ENCODE measurements around the gene VNN1. TPM values are rescaled to one million over a fixed set of nuclear protein-coding genes. Genes with fewer than 3 reads are reported as not detected.
"Not testable (repeated sequence)": the region's sequence is repeated elsewhere in the genome, so short reads cannot be mapped to it uniquely, and the experiment has no call there.

The VNN1 gene
- total RNA-seq, 1 donor from 2014 or later: 0.07 TPM

DNA sequence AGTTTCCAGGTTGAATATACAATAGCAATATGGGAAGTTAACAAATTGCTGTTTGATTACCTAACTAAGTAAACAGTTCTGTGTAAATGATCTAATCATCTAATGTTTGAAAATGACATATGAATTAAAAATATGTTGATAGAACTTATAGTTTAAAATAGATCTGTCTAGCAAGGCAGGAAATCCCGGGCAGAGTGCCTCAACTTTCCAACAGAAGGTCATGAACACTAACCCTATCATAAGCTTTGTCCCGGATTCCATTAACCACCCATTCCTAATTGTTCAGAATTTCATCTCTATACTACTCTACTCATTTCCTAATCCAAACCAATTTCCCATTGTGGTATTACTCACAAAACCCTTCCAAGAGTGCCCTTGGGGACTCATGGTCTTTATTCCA lies 65.0 kb downstream of the VNN1 start:
- Mint-ChIP-seq H3K4me3 (ENCODE audit: unreplicated experiment) (no peak overlapping the region), H3K4me1 (ENCODE audit: low read depth, unreplicated experiment) (peaks cover 2% of the 10 kb centered on the region), H3K36me3 (ENCODE audit: low read depth, unreplicated experiment) (no peaks in the 10 kb centered on the region), H3K27me3 (ENCODE audit: low read depth, unreplicated experiment) (no peaks in the 10 kb centered on the region), H3K27ac (ENCODE audit: unreplicated experiment) (no peak overlapping the region), H3K9me3 (ENCODE audit: unreplicated experiment) (no peaks in the 10 kb centered on the region)
- Histone ChIP-seq H3K27me3 (ENCODE audit: insufficient read depth, low read length) (no peaks in the 10 kb centered on the region), H4K20me1 (ENCODE audit: insufficient read depth, low read length) (no peaks in the 10 kb centered on the region), H3K4me3 (ENCODE audit: insufficient read depth, low read depth, low read length) (no peak overlapping the region), H3K79me2 (ENCODE audit: insufficient read depth, low read length) (no peaks in the 10 kb centered on the region), H3K9ac (ENCODE audit: low read length) (no peak overlapping the region), H3K36me3 (ENCODE audit: insufficient read depth, low read length) (no peaks in the 10 kb centered on the region), H3K4me2 (ENCODE audit: low read length) (no peak overlapping the region), H3K27ac (ENCODE audit: low read depth, low read length) (no peak overlapping the region), H3K4me1 (ENCODE audit: insufficient read depth, low read length) (no peaks in the 10 kb centered on the region), H2AFZ (ENCODE audit: low read depth, low read length) (no peak overlapping the region), H3K9me3 (ENCODE audit: insufficient read depth, low read depth, low read length) (no peaks in the 10 kb centered on the region)
- no peak for FAIRE-seq
- TF ChIP-seq, protein P1, sequence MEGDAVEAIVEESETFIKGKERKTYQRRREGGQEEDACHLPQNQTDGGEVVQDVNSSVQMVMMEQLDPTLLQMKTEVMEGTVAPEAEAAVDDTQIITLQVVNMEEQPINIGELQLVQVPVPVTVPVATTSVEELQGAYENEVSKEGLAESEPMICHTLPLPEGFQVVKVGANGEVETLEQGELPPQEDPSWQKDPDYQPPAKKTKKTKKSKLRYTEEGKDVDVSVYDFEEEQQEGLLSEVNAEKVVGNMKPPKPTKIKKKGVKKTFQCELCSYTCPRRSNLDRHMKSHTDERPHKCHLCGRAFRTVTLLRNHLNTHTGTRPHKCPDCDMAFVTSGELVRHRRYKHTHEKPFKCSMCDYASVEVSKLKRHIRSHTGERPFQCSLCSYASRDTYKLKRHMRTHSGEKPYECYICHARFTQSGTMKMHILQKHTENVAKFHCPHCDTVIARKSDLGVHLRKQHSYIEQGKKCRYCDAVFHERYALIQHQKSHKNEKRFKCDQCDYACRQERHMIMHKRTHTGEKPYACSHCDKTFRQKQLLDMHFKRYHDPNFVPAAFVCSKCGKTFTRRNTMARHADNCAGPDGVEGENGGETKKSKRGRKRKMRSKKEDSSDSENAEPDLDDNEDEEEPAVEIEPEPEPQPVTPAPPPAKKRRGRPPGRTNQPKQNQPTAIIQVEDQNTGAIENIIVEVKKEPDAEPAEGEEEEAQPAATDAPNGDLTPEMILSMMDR (IDR thresholded peaks at IDR 0.05; ENCODE audit: insufficient read depth, low read depth, low read length): no peak
- no peak for TF ChIP-seq EZH2 (IDR thresholded peaks at IDR 0.05; ENCODE audit: insufficient read depth, low read length)
- no peak for DNase-seq (ENCODE audit: low read depth)

DNA sequence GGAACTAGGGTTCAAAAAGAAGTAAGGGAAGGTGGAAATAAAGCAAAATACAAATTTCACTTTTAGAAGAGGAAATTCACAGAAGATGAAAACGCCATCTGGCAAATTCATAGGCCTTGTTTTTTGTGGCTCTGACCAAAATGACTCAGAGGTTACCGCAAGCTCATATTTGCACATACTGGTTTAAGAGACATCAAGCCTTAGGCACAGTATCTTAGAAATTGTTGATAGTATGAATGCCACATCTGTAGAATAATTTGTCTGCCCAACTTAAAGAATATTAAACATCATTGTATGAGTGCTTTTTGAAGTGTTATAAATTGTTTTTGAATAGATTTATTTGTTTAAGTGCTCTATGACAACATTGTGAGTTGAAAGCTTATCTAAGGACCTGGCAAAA lies 65.5 kb downstream of the VNN1 start:
- no peaks in the 10 kb centered on the region for H3K9me3 Mint-ChIP-seq (ENCODE audit: unreplicated experiment)
- no peak overlapping the region for H3K9ac ChIP-seq (ENCODE audit: low read length)
- H3K4me1 ChIP-seq (ENCODE audit: insufficient read depth, low read length): no peaks in the 10 kb centered on the region
- FAIRE-seq (peak; percentile 71), DNase-seq (ENCODE audit: low read depth) (peak; percentile 81)
- H3K36me3 Mint-ChIP-seq (ENCODE audit: low read depth, unreplicated experiment): no peaks in the 10 kb centered on the region
- no peaks in the 10 kb centered on the region for H3K79me2 ChIP-seq (ENCODE audit: insufficient read depth, low read length)
- H3K4me3 Mint-ChIP-seq (ENCODE audit: unreplicated experiment): no peak overlapping the region
- no peaks in the 10 kb centered on the region for H3K27me3 ChIP-seq (ENCODE audit: insufficient read depth, low read length)
- no peak for TF ChIP-seq EZH2 (IDR thresholded peaks at IDR 0.05; ENCODE audit: insufficient read depth, low read length)
- TF ChIP-seq, protein P1 (IDR thresholded peaks at IDR 0.05; ENCODE audit: insufficient read depth, low read depth, low read length): no peak
- H3K36me3 ChIP-seq (ENCODE audit: insufficient read depth, low read length): no peaks in the 10 kb centered on the region
- H3K27ac Mint-ChIP-seq (ENCODE audit: unreplicated experiment): peak overlapping the region; percentile 13
- no peak overlapping the region for H3K27ac ChIP-seq (ENCODE audit: low read depth, low read length)
- no peaks in the 10 kb centered on the region for H3K9me3 ChIP-seq (ENCODE audit: insufficient read depth, low read depth, low read length)
- H3K4me1 Mint-ChIP-seq (ENCODE audit: low read depth, unreplicated experiment): peaks cover 2% of the 10 kb centered on the region
- H3K27me3 Mint-ChIP-seq (ENCODE audit: low read depth, unreplicated experiment): no peaks in the 10 kb centered on the region
- no peaks in the 10 kb centered on the region for H4K20me1 ChIP-seq (ENCODE audit: insufficient read depth, low read length)
- no peak overlapping the region for H3K4me3 ChIP-seq (ENCODE audit: insufficient read depth, low read depth, low read length)
- H3K4me2 ChIP-seq (ENCODE audit: low read length): no peak overlapping the region
- no peak overlapping the region for H2AFZ ChIP-seq (ENCODE audit: low read depth, low read length)

DNA sequence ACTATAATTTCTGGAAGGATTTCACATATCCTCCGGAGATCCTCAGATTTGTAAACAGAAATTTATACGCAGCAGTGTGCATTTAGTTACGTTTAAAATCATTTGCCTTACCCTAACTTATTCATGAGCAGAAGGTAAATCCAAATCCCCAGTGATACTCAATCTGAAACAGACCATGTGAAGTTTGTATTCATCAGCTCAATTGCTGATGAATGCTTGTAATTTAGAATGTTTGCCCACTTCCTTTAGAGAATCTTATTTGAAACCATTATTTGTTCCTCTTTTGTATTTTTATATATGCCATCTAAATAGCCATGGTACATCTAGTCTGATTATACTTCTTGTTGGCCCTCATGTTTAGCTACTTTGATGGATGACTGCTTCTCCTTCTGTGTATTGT lies 70.3 kb downstream of the VNN1 start:
- Mint-ChIP-seq H3K9me3 (ENCODE audit: unreplicated experiment) (peaks cover 3% of the 10 kb centered on the region), H3K36me3 (ENCODE audit: low read depth, unreplicated experiment) (no peaks in the 10 kb centered on the region), H3K27me3 (ENCODE audit: low read depth, unreplicated experiment) (no peaks in the 10 kb centered on the region), H3K4me3 (ENCODE audit: unreplicated experiment) (no peak overlapping the region), H3K4me1 (ENCODE audit: low read depth, unreplicated experiment) (peaks cover 2% of the 10 kb centered on the region), H3K27ac (ENCODE audit: unreplicated experiment) (no peak overlapping the region)
- Histone ChIP-seq H3K36me3 (ENCODE audit: insufficient read depth, low read length) (no peaks in the 10 kb centered on the region), H3K4me3 (ENCODE audit: insufficient read depth, low read depth, low read length) (no peak overlapping the region), H3K79me2 (ENCODE audit: insufficient read depth, low read length) (no peaks in the 10 kb centered on the region), H3K27ac (ENCODE audit: low read depth, low read length) (no peak overlapping the region), H3K9ac (ENCODE audit: low read length) (no peak overlapping the region), H3K4me1 (ENCODE audit: insufficient read depth, low read length) (no peaks in the 10 kb centered on the region), H3K4me2 (ENCODE audit: low read length) (no peak overlapping the region), H3K9me3 (ENCODE audit: insufficient read depth, low read depth, low read length) (no peaks in the 10 kb centered on the region), H2AFZ (ENCODE audit: low read depth, low read length) (no peak overlapping the region), H4K20me1 (ENCODE audit: insufficient read depth, low read length) (no peaks in the 10 kb centered on the region), H3K27me3 (ENCODE audit: insufficient read depth, low read length) (no peaks in the 10 kb centered on the region)
- TF ChIP-seq, protein P1 (IDR thresholded peaks at IDR 0.05; ENCODE audit: insufficient read depth, low read depth, low read length): no peak
- TF ChIP-seq EZH2 (IDR thresholded peaks at IDR 0.05; ENCODE audit: insufficient read depth, low read length): no peak
- DNase-seq (ENCODE audit: low read depth) (no peak), FAIRE-seq (no peak)

DNA sequence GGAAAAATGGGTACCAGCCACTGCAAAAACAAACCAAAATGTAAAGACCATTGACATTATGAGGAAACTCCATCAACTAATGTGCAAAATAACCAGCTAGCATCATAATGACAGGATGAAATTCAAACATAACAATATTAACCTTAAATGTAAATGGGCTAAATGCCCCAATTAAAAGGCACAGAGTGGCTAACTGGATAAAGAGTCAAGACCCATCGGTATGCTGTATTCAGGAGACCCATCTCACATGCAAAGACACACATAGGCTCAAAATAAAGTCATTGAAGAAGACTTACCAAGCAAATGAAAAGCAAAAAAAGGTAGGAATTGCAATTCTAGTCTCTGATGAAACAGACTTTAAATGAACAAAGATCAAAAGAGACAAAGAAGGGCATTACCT lies 76.7 kb downstream of the VNN1 start:
- not testable (repeated sequence) for H3K4me1 Mint-ChIP-seq (ENCODE audit: low read depth, unreplicated experiment); H3K36me3 Mint-ChIP-seq (ENCODE audit: low read depth, unreplicated experiment); H3K4me3 ChIP-seq (ENCODE audit: insufficient read depth, low read depth, low read length); H3K27ac ChIP-seq (ENCODE audit: low read depth, low read length); H3K27me3 Mint-ChIP-seq (ENCODE audit: low read depth, unreplicated experiment); H3K36me3 ChIP-seq (ENCODE audit: insufficient read depth, low read length); H3K27ac Mint-ChIP-seq (ENCODE audit: unreplicated experiment); H3K4me2 ChIP-seq (ENCODE audit: low read length); H3K9ac ChIP-seq (ENCODE audit: low read length); H2AFZ ChIP-seq (ENCODE audit: low read depth, low read length); DNase-seq (ENCODE audit: low read depth); FAIRE-seq; H3K4me3 Mint-ChIP-seq (ENCODE audit: unreplicated experiment); H3K79me2 ChIP-seq (ENCODE audit: insufficient read depth, low read length); H4K20me1 ChIP-seq (ENCODE audit: insufficient read depth, low read length); H3K27me3 ChIP-seq (ENCODE audit: insufficient read depth, low read length); H3K9me3 Mint-ChIP-seq (ENCODE audit: unreplicated experiment); H3K9me3 ChIP-seq (ENCODE audit: insufficient read depth, low read depth, low read length); H3K4me1 ChIP-seq (ENCODE audit: insufficient read depth, low read length)
